GM18907 (cell line): ENCODE results near the gene ZNF385B.

Experiments
- ATAC-seq: cut with Tn5 transposase; IDR thresholded peaks from one replicate; pipeline ENCODE4 v1.9.1; 2021; ENCODE audit warnings: mild to moderate bottlenecking, moderate library complexity; ENCODE audit not compliant: unreplicated experiment

ZNF385B gene

GRCh38 chr2:179751163-179751809 is 110.1 kb downstream of the ZNF385B start:
- peak; percentile 42 for ATAC-seq

GRCh38 chr2:179749210-179749609 is 112.2 kb downstream of the ZNF385B start:
- ATAC-seq = no peak

GRCh38 chr2:179746981-179747380 is 114.4 kb downstream of the ZNF385B start:
- ATAC-seq = no peak

- ATAC-seq = no peak
These were observed 115.7 kb downstream of the ZNF385B start for GRCh38 chr2:179745635-179746256.

GRCh38 chr2:179744401-179744800 is 117.0 kb downstream of the ZNF385B start:
- ATAC-seq = no peak

- no peak for ATAC-seq
These were observed 120.1 kb downstream of the ZNF385B start for GRCh38 chr2:179741317-179741716.

GRCh38 chr2:179729966-179730365 is 131.4 kb downstream of the ZNF385B start:
- ATAC-seq = no peak

GRCh38 chr2:179726461-179727180 is 134.8 kb downstream of the ZNF385B start:
- ATAC-seq = no peak

- no peak for ATAC-seq
These were observed 137.0 kb downstream of the ZNF385B start for GRCh38 chr2:179724403-179724802.

GRCh38 chr2:179720173-179720772 is 141.1 kb downstream of the ZNF385B start:
- ATAC-seq = no peak

- ATAC-seq = no peak
These were observed 145.5 kb downstream of the ZNF385B start for GRCh38 chr2:179715871-179716270.

- no peak for ATAC-seq
These were observed 146.2 kb downstream of the ZNF385B start for GRCh38 chr2:179715196-179715595.

- ATAC-seq = no peak
These were observed 148.6 kb downstream of the ZNF385B start for GRCh38 chr2:179712825-179713224.

GRCh38 chr2:179711375-179711774 is 150.0 kb downstream of the ZNF385B start:
- ATAC-seq = no peak

GRCh38 chr2:179703702-179704101 is 157.7 kb downstream of the ZNF385B start:
- ATAC-seq = no peak

GRCh38 chr2:179702912-179703311 is 158.5 kb downstream of the ZNF385B start:
- no peak for ATAC-seq

- ATAC-seq = no peak
These were observed 159.8 kb downstream of the ZNF385B start for GRCh38 chr2:179701524-179702110.

GRCh38 chr2:179695486-179695885 is 165.9 kb downstream of the ZNF385B start:
- no peak for ATAC-seq

- no peak for ATAC-seq
These were observed 166.4 kb downstream of the ZNF385B start for GRCh38 chr2:179694963-179695362.

- no peak for ATAC-seq
These were observed 168.8 kb downstream of the ZNF385B start for GRCh38 chr2:179692610-179693009.

GRCh38 chr2:179692043-179692442 is 169.4 kb downstream of the ZNF385B start:
- no peak for ATAC-seq
